Measurements from ENCODE around the gene HCFC1R1. TPM values are rescaled to one million over a fixed set of nuclear protein-coding genes. Genes with fewer than 3 reads are reported as not detected.
A peak's percentile ranks its signal among the peaks of the same experiment; 100 is the strongest.
"Not testable (repeated sequence)": the region's sequence is repeated elsewhere in the genome, so short reads cannot be mapped to it uniquely, and the experiment has no call there.

HCFC1R1 gene
- total and polyA plus RNA-seq, 2 donors from 2014 or later, result 61.3 to 332 TPM

GRCh38 chr16:3057181-3058138 lies 33.7 kb upstream of the HCFC1R1 start:
- no peaks in the 10 kb centered on the region for H3K27me3 ChIP-seq (ENCODE audit: control insufficient read depth, insufficient read depth, low read length)
- no peak for TF ChIP-seq CTCF (IDR thresholded peaks at IDR 0.05; ENCODE audit: borderline replicate concordance, extremely low read depth, insufficient read depth)
- no peak overlapping the region for H3K4me3 ChIP-seq (ENCODE audit: low read length in 3 of 3)
- intact Hi-C loops (cut with DNase I), result no loop called here
- FAIRE-seq, result no peak
- H3K4me1 ChIP-seq (ENCODE audit: control insufficient read depth in 2 of 3, insufficient read depth in 2 of 3, low read depth in 1 of 3, low read length in 3 of 3), result peaks cover 0 to 7% (median 3%) of the 10 kb centered on the region in 3 donors
- H3K9me3 ChIP-seq (ENCODE audit: control insufficient read depth in 2 of 3, insufficient read depth in 1 of 3, low read length in 3 of 3), result no peaks in the 10 kb centered on the region
- peak in 2 of 5 donors; percentile 48 to 78 for DNase-seq
- no peak overlapping the region for H3K9ac ChIP-seq (ENCODE audit: low read length in 3 of 3)
- no peak overlapping the region for H3K27ac ChIP-seq (ENCODE audit: low read depth in 2 of 2, low read length in 2 of 2)
- no peaks in the 10 kb centered on the region for H3K36me3 ChIP-seq (ENCODE audit: control insufficient read depth in 2 of 3, insufficient read depth in 3 of 3, low read length in 3 of 3)

GRCh38 chr16:3056336-3057180 lies 32.8 kb upstream of the HCFC1R1 start:
- peaks cover 0 to 7% (median 3%) of the 10 kb centered on the region in 3 donors for H3K4me1 ChIP-seq (ENCODE audit: control insufficient read depth in 2 of 3, insufficient read depth in 2 of 3, low read depth in 1 of 3, low read length in 3 of 3)
- FAIRE-seq, result no peak
- H3K36me3 ChIP-seq (ENCODE audit: control insufficient read depth in 2 of 3, insufficient read depth in 3 of 3, low read length in 3 of 3), result no peaks in the 10 kb centered on the region
- no peak for TF ChIP-seq CTCF (IDR thresholded peaks at IDR 0.05; ENCODE audit: borderline replicate concordance, extremely low read depth, insufficient read depth)
- DNase-seq, result peak in 1 of 5 donors; percentile 52
- no peak overlapping the region for H3K9ac ChIP-seq (ENCODE audit: low read length in 3 of 3)
- no peak overlapping the region for H3K27ac ChIP-seq (ENCODE audit: low read depth in 2 of 2, low read length in 2 of 2)
- H3K4me3 ChIP-seq (ENCODE audit: low read length in 3 of 3), result no peak overlapping the region
- H3K9me3 ChIP-seq (ENCODE audit: control insufficient read depth in 2 of 3, insufficient read depth in 1 of 3, low read length in 3 of 3), result no peaks in the 10 kb centered on the region
- intact Hi-C loops (cut with DNase I), result no loop called here
- H3K27me3 ChIP-seq (ENCODE audit: control insufficient read depth, insufficient read depth, low read length), result no peaks in the 10 kb centered on the region

- H3K4me1 ChIP-seq (ENCODE audit: control insufficient read depth in 2 of 3, insufficient read depth in 2 of 3, low read depth in 1 of 3, low read length in 3 of 3); H3K27me3 ChIP-seq (ENCODE audit: control insufficient read depth, insufficient read depth, low read length); FAIRE-seq; H3K4me3 ChIP-seq (ENCODE audit: low read length in 3 of 3); DNase-seq; H3K9ac ChIP-seq (ENCODE audit: low read length in 3 of 3); intact Hi-C loops (cut with DNase I); H3K9me3 ChIP-seq (ENCODE audit: control insufficient read depth in 2 of 3, insufficient read depth in 1 of 3, low read length in 3 of 3); H3K27ac ChIP-seq (ENCODE audit: low read depth in 2 of 2, low read length in 2 of 2); H3K36me3 ChIP-seq (ENCODE audit: control insufficient read depth in 2 of 3, insufficient read depth in 3 of 3, low read length in 3 of 3): not testable (repeated sequence)
Measured at GRCh38 chr16:3055734-3056115, 32.0 kb upstream of the HCFC1R1 start.
